AG04449 (cell line): ENCODE data around the gene PEX5L.

Experiments used
- CTCF ChIA-PET: fragments of 350-600 bp; formaldehyde crosslinking; extraction: SDS; loops from one replicate; lab custom pipeline; 2021; ENCODE audit warnings: antibody characterized with exemption; lab: Yijun Ruan, JAX
- POLR2A ChIA-PET: fragments of 400-600, 350-600 bp; formaldehyde crosslinking; extraction: SDS; loops from one replicate; lab custom pipeline; 2020; ENCODE audit warnings: antibody characterized with exemption, inconsistent platforms; lab: Yijun Ruan, JAX
- DNase-seq: peaks from one replicate; pipeline ENCODE4 v3.0.0-alpha.2; 2010; ENCODE audit warnings: low read depth, low spot score
- H3K4me3 ChIP-seq: 2 replicates; pipeline ENCODE4 v1.5.1; 2011; ENCODE audit warnings: low read depth, mild to moderate bottlenecking, control low read depth, low read length
- CTCF ChIP-seq: IDR thresholded peaks from one replicate; pipeline ENCODE4 v1.5.1; 2011; ENCODE audit warnings: mild to moderate bottlenecking, moderate library complexity, low read length, control low read depth, inconsistent platforms; ENCODE audit not compliant: insufficient read depth; ENCODE audit errors: missing control alignments

PEX5L gene

DNA sequence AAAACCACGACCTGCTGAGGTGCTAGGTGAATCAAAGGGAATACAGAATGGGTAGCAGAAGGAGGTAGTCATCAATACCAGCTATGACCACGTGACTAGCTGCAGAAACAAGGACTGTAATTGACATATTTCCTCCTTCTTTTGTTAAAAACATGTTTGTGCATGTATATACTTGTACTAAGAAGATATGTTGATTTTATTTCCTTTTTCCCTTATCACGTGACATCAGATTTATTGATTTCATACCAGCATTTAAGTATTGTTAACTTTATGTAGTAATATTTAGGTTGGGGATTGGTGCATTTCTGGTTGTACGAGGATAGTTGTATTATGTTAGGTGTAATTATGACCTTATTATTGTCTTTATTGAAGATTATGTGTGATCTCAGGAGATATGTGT, 36.2 kb downstream of the PEX5L start:
- DNase-seq = no peak
- CTCF ChIA-PET = no interaction called here
- no peak for TF ChIP-seq CTCF
- H3K4me3 ChIP-seq = no peak overlapping the region
- POLR2A ChIA-PET = no interaction called here

DNA sequence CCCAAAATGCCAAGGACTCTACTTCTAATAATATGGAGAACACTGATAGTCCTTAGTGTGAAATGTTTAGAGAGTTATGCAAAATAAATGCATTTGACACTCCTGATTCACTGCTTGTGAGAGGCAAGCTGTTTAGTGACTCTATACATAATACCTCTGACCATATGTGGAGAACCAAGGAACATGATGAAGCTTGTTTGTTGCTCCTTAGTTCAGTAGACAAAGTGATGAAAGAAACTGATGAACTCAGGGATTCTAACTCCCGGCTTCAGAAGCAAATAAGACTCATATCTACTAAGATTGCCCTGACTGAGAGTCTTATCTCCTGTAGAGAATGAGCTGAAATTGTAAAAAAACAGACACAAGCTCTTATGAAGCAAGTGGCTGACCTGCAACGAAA, 41.3 kb downstream of the PEX5L start:
- H3K4me3 ChIP-seq = no peak overlapping the region
- no peak for TF ChIP-seq CTCF
- POLR2A ChIA-PET = no interaction called here
- no peak for DNase-seq
- CTCF ChIA-PET = no interaction called here

- no peak for DNase-seq
- CTCF ChIA-PET = no interaction called here
These were observed 44.9 kb downstream of the PEX5L start for GRCh38 chr3:179991883-179992282.

DNA sequence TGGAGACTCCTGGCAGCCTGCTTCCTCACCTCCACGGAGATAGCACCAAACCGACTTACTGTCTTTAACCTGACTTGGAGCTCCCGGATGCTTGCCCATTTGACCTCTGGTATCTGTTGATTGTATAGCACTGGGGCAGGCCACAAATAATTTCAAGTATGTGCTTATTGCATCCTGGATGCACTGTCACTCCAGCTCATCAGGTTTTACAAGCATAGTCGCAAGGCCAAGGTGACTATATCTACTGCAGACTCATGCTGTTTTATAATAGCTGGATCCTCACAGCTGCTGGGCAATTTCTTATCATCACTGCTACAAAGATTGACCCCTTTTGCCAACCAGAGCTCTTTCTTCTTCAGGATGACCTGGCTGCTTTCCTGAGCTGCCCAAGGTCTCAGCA, 45.6 kb downstream of the PEX5L start:
- ChIA-PET CTCF (no interaction called here), POLR2A (no interaction called here)
- no peak overlapping the region for H3K4me3 ChIP-seq
- no peak for TF ChIP-seq CTCF
- DNase-seq = no peak

More at GRCh38 chr3:179991883-179992282, 44.9 kb downstream of the PEX5L start:
- POLR2A ChIA-PET = no interaction called here
- no peak overlapping the region for H3K4me3 ChIP-seq
- TF ChIP-seq CTCF = no peak

DNA sequence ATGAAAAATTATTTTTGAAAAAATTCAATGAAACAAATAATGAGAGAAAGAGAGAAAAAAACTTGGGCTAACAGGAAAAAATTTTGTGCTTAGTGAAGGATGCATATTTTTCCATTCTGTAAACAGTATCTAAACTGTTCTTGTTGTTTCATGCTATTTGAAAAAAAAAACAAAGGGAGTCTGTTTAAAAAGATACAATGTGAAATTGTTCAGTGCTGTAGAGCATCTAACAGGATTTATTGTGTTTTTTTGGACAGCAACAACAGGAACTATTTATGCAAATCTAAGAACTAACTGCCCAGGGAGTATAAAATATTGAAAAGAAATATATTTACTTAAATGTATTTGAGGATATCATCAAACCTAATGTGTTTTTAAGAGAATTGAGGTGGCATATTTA, 55.1 kb downstream of the PEX5L start:
- TF ChIP-seq CTCF = no peak
- POLR2A ChIA-PET = no interaction called here
- CTCF ChIA-PET = no interaction called here
- no peak overlapping the region for H3K4me3 ChIP-seq
- DNase-seq = no peak

GRCh38 chr3:179977356-179977755, 59.4 kb downstream of the PEX5L start:
- TF ChIP-seq CTCF = no peak
- no peak for DNase-seq
- ChIA-PET POLR2A (no interaction called here), CTCF (no interaction called here)
- no peak overlapping the region for H3K4me3 ChIP-seq

DNA sequence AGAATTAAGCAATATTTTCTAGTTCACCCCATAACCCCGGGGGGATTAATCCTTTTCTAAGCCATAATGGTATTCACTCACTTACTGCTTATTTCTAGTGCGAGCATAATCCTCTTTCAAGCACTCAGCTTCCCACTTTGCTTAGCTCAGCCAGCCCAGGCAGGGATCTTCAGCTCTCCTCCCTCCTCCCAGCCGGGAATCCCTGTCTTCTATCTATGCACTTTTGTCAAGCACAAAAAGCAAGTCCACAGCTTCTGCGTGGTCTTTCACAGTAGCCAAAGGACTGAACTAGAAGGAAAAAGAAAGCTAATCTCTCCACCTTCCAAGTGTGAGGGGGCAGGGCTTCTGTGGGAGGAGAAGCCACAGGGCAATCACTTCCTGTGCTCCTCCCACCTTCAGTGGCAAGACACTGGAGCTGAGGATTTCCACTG, 62.8 kb downstream of the PEX5L start:
- ChIA-PET POLR2A (no interaction called here), CTCF (no interaction called here)
- DNase-seq = no peak
- no peak overlapping the region for H3K4me3 ChIP-seq
- TF ChIP-seq CTCF = no peak
